GM21528 (cell line): ENCODE measurements around the gene TNFRSF6B.

Experiments used
- ATAC-seq: cut with Tn5 transposase; IDR thresholded peaks from one replicate; pipeline ENCODE4 v1.9.1; 2021; ENCODE audit warnings: mild to moderate bottlenecking, moderate library complexity; ENCODE audit not compliant: unreplicated experiment, low FRiP score

Gene TNFRSF6B

DNA sequence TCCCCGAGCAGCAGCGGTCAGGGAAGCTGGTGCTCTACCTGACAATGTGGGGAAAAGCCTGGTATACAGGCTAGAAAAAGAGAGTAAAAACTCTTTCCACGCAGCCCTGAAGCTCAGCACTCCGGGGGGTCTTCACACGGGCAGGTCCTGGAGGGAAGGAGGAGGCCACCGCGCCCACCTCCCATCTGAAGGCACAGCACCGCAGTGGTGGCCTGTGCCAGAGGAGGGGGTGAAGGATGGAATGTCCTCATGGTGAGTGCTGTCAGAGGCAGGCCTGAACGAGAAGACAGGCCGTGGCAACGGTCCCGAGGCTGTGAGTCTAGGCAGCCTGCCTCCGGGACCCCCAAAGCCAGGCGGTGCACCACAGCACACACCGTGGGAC, 49.0 kb downstream of the TNFRSF6B start:
- no peak for ATAC-seq

DNA sequence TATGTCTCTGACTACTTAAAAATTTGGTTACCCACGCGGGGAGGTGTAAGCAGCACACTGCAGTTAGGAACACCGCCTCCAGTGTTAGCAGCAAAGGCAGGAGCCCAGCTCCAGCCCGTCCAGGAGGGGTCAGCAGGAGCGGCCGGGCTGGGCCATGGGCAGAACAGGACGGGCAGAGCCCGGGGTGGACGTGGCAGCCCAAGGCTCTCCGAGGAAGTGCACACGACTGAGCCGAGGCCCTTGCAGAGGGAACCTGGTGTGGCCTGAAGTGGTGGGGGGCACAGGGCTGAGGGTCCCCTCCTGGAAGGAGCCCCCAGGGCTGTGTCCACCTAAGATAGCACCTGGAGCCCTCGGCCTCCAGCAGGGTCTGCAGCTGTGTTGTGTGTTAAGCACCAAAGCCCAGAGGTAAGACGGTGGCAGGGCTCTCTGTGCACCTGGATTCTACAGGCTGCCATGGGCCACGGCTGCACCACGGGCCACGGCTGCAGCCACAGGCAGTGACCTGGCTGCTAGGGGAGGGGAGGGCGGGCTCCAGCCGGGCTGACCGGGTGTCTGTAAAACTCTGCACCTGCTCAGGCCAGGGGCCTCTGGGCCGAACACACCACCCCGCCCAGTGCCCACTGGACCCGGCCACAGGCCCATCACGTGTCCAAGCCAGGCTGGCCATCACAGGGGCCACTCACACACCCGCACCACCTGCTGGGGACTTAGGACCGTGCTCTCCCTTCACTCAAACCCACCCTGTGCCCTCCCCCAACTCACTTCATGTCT, 49.7 kb downstream of the TNFRSF6B start:
- ATAC-seq = no peak

DNA sequence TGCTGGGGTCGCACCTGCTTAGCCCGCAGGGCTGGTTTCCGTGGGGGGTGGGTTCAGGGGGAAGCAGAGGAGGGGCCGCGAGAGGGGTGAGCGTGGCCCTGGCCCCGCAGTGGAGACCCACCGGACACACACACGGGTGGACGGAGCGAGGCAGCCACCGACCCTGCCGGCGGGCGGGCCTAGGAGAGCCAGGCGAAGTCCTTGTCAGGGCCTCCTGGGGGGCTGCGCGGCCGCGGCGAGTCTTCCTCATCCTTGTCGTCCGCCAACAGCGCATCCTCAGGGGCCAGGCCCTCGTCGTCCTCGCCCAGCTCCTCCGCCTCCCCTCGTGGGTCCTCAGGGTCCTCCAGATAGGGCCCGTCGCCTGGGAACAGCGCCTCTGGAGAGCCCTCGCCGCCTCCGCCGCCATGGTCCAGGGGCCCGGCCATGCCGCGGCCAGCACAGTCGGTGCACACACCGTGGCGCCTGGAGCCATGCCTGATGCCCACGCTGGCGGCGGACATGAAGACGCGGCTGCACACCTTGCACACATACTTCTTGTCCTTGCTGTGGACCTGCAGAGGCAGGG, 50.4 kb downstream of the TNFRSF6B start:
- no peak for ATAC-seq

DNA sequence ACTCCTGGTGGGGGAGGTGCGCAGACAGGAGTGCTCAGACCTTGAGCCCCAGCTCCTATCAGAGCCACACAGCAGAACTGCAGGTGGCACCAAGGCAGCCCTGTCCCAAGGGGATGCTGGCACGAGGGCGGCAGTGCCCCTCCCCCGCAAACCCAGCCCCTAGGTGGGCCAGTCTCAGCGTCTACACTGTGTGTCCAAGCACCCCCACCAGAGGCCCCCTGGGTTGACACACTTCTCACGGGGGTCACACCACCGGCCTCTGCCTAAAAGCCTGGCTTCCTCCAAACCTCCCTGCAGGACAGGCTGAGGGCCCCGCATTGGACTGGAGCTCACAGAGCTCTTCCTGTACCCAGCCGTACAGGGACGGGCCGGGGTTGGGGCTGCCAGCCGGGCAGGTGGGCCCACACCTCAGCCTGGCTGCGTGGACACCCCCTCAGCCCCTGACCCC, 51.2 kb downstream of the TNFRSF6B start:
- ATAC-seq = no peak
